ENCODE measurements around the gene BEND4.

BEND4 gene

DNA sequence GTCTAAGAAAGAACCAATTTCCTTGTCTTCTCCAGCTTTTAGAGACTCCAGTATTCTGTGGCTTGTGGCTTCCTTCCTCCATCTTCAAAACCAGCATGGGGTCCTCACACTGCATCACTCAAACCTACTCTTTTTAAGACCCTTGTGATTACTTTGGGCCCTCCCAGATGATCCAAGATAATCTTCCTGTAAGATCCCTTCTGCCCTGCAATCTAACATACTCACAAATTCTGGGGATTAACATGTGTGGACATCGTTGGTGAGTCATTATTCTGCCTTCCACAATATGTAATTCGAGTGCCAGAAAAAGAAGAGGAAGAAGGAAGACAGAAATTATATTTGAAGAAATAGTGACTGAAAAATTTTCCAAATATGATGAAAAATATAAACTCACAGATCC lies 47.9 kb downstream of the BEND4 start:
- DNase-seq (ENCODE audit: low spot score) = no peak

DNA sequence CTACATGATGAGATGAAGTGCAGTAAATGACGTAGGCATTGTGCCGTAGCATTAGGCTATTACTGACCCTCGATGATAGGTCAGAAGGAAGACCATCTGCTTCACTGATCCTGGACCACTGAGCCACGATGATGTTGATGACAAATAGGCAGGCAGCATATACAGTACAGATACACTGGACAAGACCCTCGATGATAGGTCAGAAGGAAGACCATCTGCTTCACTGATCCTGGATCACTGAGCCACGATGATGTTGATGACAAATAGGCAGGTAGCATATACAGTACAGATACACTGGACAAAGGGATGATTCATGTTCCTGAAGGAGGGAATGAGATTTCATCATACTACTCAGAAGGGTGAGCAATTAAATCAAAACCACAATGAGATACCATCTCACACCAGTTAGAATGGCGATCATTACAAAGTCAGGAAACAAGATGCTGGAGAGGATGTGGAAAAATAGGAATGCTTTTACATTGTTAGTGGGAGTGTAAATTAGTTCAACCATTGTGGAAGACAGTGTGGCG lies 50.9 kb downstream of the BEND4 start:
- no peak for DNase-seq (ENCODE audit: low spot score)

DNA sequence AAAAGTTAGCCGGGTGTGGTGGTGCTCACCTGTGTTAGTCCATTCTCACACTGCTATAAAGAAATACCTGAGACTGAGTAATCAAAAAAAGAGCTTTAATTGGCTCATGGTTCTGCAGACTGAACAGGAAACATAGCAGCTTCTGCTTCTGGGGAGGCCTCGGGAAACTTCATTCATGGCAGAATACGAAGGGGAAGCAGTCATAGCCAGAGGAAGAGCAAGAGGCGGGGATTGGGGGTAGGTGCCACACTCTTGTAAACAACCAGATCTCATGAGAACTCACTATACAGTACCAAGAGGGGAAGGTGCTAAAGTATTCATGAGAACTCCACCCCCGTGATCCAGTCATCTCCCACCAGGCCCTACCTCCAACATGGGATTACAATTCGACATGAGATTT lies 64.1 kb downstream of the BEND4 start:
- DNase-seq (ENCODE audit: low spot score) = no peak

DNA sequence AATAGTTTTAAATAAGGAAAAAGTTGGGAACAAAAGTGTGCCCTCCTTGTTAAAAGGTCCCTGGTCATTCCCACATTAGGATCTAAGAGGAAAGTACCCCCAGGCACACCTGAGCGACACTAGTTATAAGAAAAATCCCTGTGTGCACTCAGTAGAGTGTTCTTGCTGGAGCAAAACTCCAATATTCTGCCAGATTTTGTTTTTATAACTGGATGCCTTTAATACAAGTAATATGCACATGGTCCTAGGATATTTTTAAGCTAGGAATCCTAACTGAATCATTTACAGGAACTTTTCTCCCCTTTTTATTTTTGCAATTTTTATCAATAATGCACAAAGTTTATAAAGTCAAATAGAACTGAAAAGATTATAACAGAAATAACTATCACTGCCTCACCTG lies 68.6 kb downstream of the BEND4 start:
- no peak for DNase-seq (ENCODE audit: low spot score)

DNA sequence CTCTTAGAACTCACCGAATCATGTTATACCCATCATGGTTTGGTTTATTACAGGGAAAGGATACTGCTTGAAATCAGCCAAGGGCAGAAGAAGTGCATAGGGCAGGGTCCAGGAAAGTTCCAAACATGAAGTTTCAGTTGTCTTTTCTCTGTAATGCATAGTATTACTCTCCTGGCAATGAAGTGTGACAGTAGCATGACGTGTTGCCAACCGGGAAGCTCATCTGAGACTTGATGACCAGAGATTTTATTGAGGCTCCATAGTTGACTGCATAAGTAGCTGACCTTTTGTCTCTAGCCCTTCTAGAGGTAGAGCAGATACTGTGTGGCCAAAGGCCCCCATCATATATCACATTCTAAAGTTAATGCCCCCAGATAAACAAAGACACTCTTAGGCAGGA lies 72.1 kb downstream of the BEND4 start:
- no peak for DNase-seq (ENCODE audit: low spot score)

DNA sequence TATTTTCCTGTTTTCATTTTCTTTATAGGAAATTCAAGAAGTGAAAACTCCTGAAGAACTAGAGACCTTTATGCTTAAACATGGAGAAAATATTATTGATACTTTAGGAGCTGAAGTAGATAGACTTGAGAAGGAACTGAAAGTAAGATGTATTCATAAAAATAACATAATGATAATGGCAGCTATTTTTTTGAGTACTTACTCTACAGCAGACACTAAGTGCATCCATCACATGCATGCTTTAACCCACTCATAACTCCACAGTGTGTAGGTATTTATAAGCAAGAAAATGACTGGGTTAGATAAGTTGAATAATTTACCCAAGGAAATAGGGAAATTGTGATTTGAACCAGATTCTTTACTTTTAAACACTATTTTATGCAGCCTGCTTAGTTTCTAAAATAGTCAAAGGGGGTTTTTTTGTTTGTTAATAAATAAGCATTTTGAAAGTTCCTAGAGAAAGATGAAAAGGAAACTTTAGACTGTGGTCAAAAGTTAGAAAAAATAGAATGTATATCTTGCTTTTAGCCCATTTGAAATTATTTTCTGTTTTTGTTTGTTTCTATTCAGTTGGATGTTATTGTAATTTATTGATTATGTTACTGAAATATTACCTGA lies 74.2 kb downstream of the BEND4 start:
- no peak for DNase-seq (ENCODE audit: low spot score)

DNA sequence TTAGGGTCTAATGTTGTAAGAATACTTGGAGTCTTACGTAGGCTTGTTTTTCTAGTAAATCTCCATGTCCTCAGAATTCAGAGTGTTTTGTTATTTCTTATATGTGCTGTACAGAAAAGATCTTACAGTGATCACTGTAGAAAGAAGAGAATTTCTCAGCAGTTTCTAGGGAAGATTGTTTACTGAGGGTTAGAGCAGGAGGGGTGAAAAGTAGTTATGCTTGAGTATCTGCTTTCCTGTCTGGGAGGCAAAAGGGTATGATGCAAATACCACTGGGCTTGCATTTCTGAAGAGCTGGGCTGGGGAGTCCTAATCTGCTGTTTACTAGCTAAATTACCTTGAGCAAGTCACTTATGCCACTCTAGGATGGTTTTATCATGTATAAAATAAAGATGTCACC lies 78.2 kb downstream of the BEND4 start:
- DNase-seq (ENCODE audit: low spot score) = no peak

DNA sequence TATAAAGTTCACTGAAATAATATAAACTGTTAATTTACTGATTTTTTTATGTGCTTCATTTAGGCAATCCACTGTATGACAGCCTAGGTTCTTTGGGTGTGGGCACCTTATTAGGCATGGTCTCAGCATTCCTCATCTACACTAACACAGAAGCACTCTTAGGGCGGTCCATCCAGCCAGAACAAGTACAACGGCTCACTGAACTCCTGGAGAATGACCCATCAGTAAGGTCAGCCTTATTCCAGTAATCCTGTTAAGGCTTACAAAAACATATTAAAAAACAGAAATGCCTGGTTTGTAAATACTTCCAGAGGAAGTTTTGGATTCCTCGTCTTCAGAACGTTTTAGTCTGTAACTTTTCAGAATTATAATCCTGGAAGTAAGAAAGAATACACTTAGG lies 82.0 kb downstream of the BEND4 start:
- no peak for DNase-seq (ENCODE audit: low spot score)

DNA sequence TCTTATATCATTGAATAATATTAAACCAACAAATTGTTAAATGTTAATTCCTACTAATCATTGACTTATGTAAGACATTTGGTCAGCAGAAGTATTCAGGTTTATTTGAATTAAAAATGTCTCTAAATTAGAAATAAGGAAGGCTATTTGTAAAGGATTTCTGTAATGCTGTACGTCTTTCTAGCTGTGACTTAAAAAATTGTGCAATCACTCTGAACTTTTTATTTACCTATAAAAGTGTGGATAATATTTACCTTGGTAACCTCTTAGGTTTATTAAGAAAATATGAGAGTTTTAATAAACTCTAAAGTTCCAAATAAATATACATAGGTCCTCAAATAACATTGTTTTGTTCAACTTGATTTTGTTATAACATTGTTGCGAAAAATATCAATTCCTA lies 85.2 kb downstream of the BEND4 start:
- no peak for DNase-seq (ENCODE audit: low spot score)

DNA sequence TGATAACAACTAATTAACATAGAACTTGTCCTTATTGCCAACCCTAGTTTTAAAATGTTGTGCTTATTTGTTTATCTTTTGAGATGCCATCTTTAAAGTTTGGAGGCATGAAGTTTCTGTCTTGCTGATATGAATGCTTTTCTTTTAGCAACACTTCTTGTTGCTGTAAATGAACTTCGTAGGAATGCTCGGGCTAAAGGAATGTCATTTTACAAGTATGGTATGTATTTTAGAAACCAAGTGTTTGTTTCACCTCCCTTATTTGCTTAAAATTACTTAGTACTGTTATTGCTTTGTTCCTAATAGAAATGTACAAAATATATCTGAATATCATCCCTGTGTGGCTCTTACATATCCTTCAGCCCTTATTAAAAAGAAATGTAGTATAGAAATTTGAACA lies 86.1 kb downstream of the BEND4 start:
- no peak for DNase-seq (ENCODE audit: low spot score)

All from HuH-7.5 (cell line).